ENCODE measurements around the gene EGFLAM.

EGFLAM gene

GRCh38 chr5:38362713-38363112, 104.4 kb downstream of the EGFLAM start:
- H3K79me2 ChIP-seq (ENCODE audit: insufficient read depth, low read length) = no peaks in the 10 kb centered on the region
- no peak for TF ChIP-seq CTCF (IDR thresholded peaks at IDR 0.05; ENCODE audit: low read length)
- no peak for TF ChIP-seq EZH2 (IDR thresholded peaks at IDR 0.05; ENCODE audit: borderline replicate concordance, low read length)
- H2AFZ ChIP-seq (ENCODE audit: low read length) = no peak overlapping the region
- H3K36me3 ChIP-seq (ENCODE audit: insufficient read depth, low read length) = no peaks in the 10 kb centered on the region
- no peak overlapping the region for H3K4me2 ChIP-seq (ENCODE audit: low read length)
- no peaks in the 10 kb centered on the region for H4K20me1 ChIP-seq (ENCODE audit: insufficient read depth, low read length)
- no peaks in the 10 kb centered on the region for H3K9me2 ChIP-seq (ENCODE audit: low read depth, low read length)
- no peak overlapping the region for H3K27ac ChIP-seq (ENCODE audit: low read depth, low read length, poor library complexity, severe bottlenecking)
- no peaks in the 10 kb centered on the region for H3F3A ChIP-seq (ENCODE audit: insufficient read depth, low read length)
- no peaks in the 10 kb centered on the region for H3K9me3 ChIP-seq (ENCODE audit: low read length)
- no peak overlapping the region for H3K9ac ChIP-seq (ENCODE audit: low read length)
- H3K27me3 ChIP-seq (ENCODE audit: insufficient read depth, low read length) = no peaks in the 10 kb centered on the region
- H3K4me3 ChIP-seq (ENCODE audit: low read depth, low read length, poor library complexity, severe bottlenecking) = no peak overlapping the region
- no peaks in the 10 kb centered on the region for H3K4me1 ChIP-seq (ENCODE audit: insufficient read depth, low read length, severe bottlenecking)

- TF ChIP-seq EZH2 (IDR thresholded peaks at IDR 0.05; ENCODE audit: borderline replicate concordance, low read length) (no peak), CTCF (IDR thresholded peaks at IDR 0.05; ENCODE audit: low read length) (no peak)
- Histone ChIP-seq H2AFZ (ENCODE audit: low read length) (no peak overlapping the region), H3K27me3 (ENCODE audit: insufficient read depth, low read length) (no peaks in the 10 kb centered on the region), H3K9me2 (ENCODE audit: low read depth, low read length) (no peaks in the 10 kb centered on the region), H3F3A (ENCODE audit: insufficient read depth, low read length) (no peaks in the 10 kb centered on the region), H3K9ac (ENCODE audit: low read length) (no peak overlapping the region), H3K4me3 (ENCODE audit: low read depth, low read length, poor library complexity, severe bottlenecking) (no peak overlapping the region), H3K4me1 (ENCODE audit: insufficient read depth, low read length, severe bottlenecking) (no peaks in the 10 kb centered on the region), H3K79me2 (ENCODE audit: insufficient read depth, low read length) (no peaks in the 10 kb centered on the region), H3K4me2 (ENCODE audit: low read length) (no peak overlapping the region), H3K36me3 (ENCODE audit: insufficient read depth, low read length) (no peaks in the 10 kb centered on the region), H4K20me1 (ENCODE audit: insufficient read depth, low read length) (no peaks in the 10 kb centered on the region), H3K27ac (ENCODE audit: low read depth, low read length, poor library complexity, severe bottlenecking) (no peak overlapping the region), H3K9me3 (ENCODE audit: low read length) (no peaks in the 10 kb centered on the region)
Observed at GRCh38 chr5:38364825-38365224, 106.5 kb downstream of the EGFLAM start.

GRCh38 chr5:38367410-38367809, 109.1 kb downstream of the EGFLAM start:
- Histone ChIP-seq H3K9ac (ENCODE audit: low read length) (no peak overlapping the region), H2AFZ (ENCODE audit: low read length) (no peak overlapping the region), H4K20me1 (ENCODE audit: insufficient read depth, low read length) (no peaks in the 10 kb centered on the region), H3K9me3 (ENCODE audit: low read length) (no peaks in the 10 kb centered on the region), H3K4me2 (ENCODE audit: low read length) (no peak overlapping the region), H3K27me3 (ENCODE audit: insufficient read depth, low read length) (no peaks in the 10 kb centered on the region; the same call in 1 of the 2 replicates), H3K27ac (ENCODE audit: low read depth, low read length, poor library complexity, severe bottlenecking) (no peak overlapping the region), H3F3A (ENCODE audit: insufficient read depth, low read length) (no peaks in the 10 kb centered on the region), H3K79me2 (ENCODE audit: insufficient read depth, low read length) (no peaks in the 10 kb centered on the region), H3K9me2 (ENCODE audit: low read depth, low read length) (no peaks in the 10 kb centered on the region), H3K36me3 (ENCODE audit: insufficient read depth, low read length) (no peaks in the 10 kb centered on the region), H3K4me3 (ENCODE audit: low read depth, low read length, poor library complexity, severe bottlenecking) (no peak overlapping the region), H3K4me1 (ENCODE audit: insufficient read depth, low read length, severe bottlenecking) (no peaks in the 10 kb centered on the region)
- TF ChIP-seq CTCF (IDR thresholded peaks at IDR 0.05; ENCODE audit: low read length) = no peak
- no peak for TF ChIP-seq EZH2 (IDR thresholded peaks at IDR 0.05; ENCODE audit: borderline replicate concordance, low read length)

Data from OCI-LY1 (cell line).